ENCODE results near the gene SPATA45. TPM values are rescaled to one million over a fixed set of nuclear protein-coding genes. Genes with fewer than 3 reads are reported as not detected.

Gene SPATA45
- total and polyA plus RNA-seq, 2 of the 8 experiments (the other 6 are each of a cell fraction or from before 2014, with no cell fraction given): 0.21 to 0.65 TPM

- H3K4me3 ChIP-seq (ENCODE audit: extremely low read depth in 1 of 4, insufficient read depth in 2 of 4, low read depth in 3 of 4, low read length in 4 of 4): no peak overlapping the region
- no peak for DNase-seq (ENCODE audit: low read depth in 1 of 2, low spot score in 2 of 2)
- no peak overlapping the region for H3K23ac ChIP-seq (ENCODE audit: insufficient read length)
- H2BK120ac ChIP-seq (replicated peaks; ENCODE audit: low read depth, low read length): no peak overlapping the region
- no peaks in the 10 kb centered on the region for H3K9me3 ChIP-seq (ENCODE audit: insufficient read depth in 2 of 2, low read depth in 1 of 2, low read length in 1 of 2)
- no peaks in the 10 kb centered on the region for H3K79me1 ChIP-seq (ENCODE audit: low read depth, low read length)
- H4K91ac ChIP-seq (replicated peaks; ENCODE audit: insufficient read length, low read length): no peak overlapping the region
- H2BK5ac ChIP-seq (ENCODE audit: low read depth, low read length): no peak overlapping the region
- no peaks in the 10 kb centered on the region for H3K27me3 ChIP-seq (replicated peaks in 1 of 4; ENCODE audit: control insufficient read depth in 3 of 4, extremely low read depth in 1 of 4, insufficient read depth in 3 of 4, low read length in 3 of 4)
- no peak overlapping the region for H3K9ac ChIP-seq (replicated peaks in 1 of 4; ENCODE audit: extremely low read depth in 1 of 4, low read depth in 3 of 4, low read length in 3 of 4)
- FAIRE-seq: no peak
- H3K56ac ChIP-seq (replicated peaks; ENCODE audit: insufficient read length, low read depth, low read length): no peak overlapping the region
- peaks cover 2% of the 10 kb centered on the region; the same call in 1 of the 2 replicates for H3K23me2 ChIP-seq (ENCODE audit: low read depth, low read length)
- H2AFZ ChIP-seq (ENCODE audit: low read length): no peak overlapping the region
- H3K27ac ChIP-seq (ENCODE audit: low read depth, low read length): no peak overlapping the region
- peaks cover 0 to 19% (median 8%) of the 10 kb centered on the region in 4 experiments; a peak in 4 of 8 replicates for H3K36me3 ChIP-seq (ENCODE audit: control insufficient read depth in 2 of 4, insufficient read depth in 4 of 4, low read length in 3 of 4)
- 100% methylated on average over 1 of the region's 1 CpG; no CpG with 5 or more reads in 1 of the 2 experiments for WGBS, 2 experiments (ENCODE audit: extremely low coverage in 1 of 2, insufficient coverage in 1 of 2, insufficient read length in 1 of 2, insufficient replicate concordance in 2 of 2, low coverage in 1 of 2, low lambda C conversion rate in 2 of 2, missing lambda C conversion rate in 1 of 2)
- H2BK15ac ChIP-seq (ENCODE audit: low read length): no peak overlapping the region
- ChIA-PET POLR2A (ENCODE audit: partially characterized antibody) (interaction anchor here (1.1 to 2.1 kb wide), 4 partner anchors 10 to 66 kb away, joined by 3 to 5 read pairs (median 4); no protein-coding TSS in a partner anchor), CTCF (ENCODE audit: partially characterized antibody) (interaction anchor here (0.6 to 1.3 kb wide), 5 partner anchors 11 to 201 kb away, joined by 3 read pairs; no protein-coding TSS in a partner anchor)
- no peak overlapping the region for H3K18ac ChIP-seq (ENCODE audit: extremely low read depth, low read length)
- no peak overlapping the region for H2AK5ac ChIP-seq (ENCODE audit: low read depth, low read length)
- H2BK20ac ChIP-seq (ENCODE audit: low read length): no peak overlapping the region
- H3K4me2 ChIP-seq (ENCODE audit: insufficient read depth in 1 of 2, low read depth in 2 of 2, low read length in 2 of 2): no peak overlapping the region
- no peak overlapping the region for H2BK12ac ChIP-seq (ENCODE audit: low read depth, low read length)
- no peak overlapping the region for H3K4ac ChIP-seq (replicated peaks; ENCODE audit: insufficient read length, low read depth, low read length)
- H3K14ac ChIP-seq (ENCODE audit: insufficient read length): no peak overlapping the region
- H4K5ac ChIP-seq (ENCODE audit: insufficient read length, low read depth, low read length): no peak overlapping the region
- H4K20me1 ChIP-seq (replicated peaks in 1 of 2; ENCODE audit: control insufficient read depth in 1 of 2, insufficient read depth in 2 of 2, low read length in 2 of 2): no peaks in the 10 kb centered on the region
- no peak overlapping the region for H4K8ac ChIP-seq (ENCODE audit: extremely low read depth, insufficient read depth, low read length)
- H3K79me2 ChIP-seq (ENCODE audit: control insufficient read depth in 1 of 2, insufficient read depth in 2 of 2, low read length in 2 of 2): peaks cover 0 to 15% of the 10 kb centered on the region in 2 experiments; a peak in 2 of 4 replicates
- H3K4me1 ChIP-seq (replicated peaks in 1 of 4; ENCODE audit: control insufficient read depth in 3 of 4, insufficient read depth in 4 of 4, low read length in 3 of 4): peaks cover 0 to 4% (median 0%) of the 10 kb centered on the region in 4 experiments; a peak in 3 of 7 replicates
- TF ChIP-seq CREB1 (IDR thresholded peaks at IDR 0.05) (no peak), TEAD4 (IDR thresholded peaks at IDR 0.05; ENCODE audit: low read depth, low read length) (no peak), RFX5 (IDR thresholded peaks at IDR 0.05; ENCODE audit: borderline replicate concordance, low read depth, low read length) (no peak), ATF2 (IDR thresholded peaks at IDR 0.05; ENCODE audit: low read length) (no peak), CHD2 (IDR thresholded peaks at IDR 0.05; ENCODE audit: low read length) (no peak), EGR1 (IDR thresholded peaks at IDR 0.05; ENCODE audit: borderline replicate concordance, low read depth, low read length) (no peak), RBBP5 (IDR thresholded peaks at IDR 0.05; ENCODE audit: borderline replicate concordance, low read depth, low read length) (no peak), NRF1 (IDR thresholded peaks at IDR 0.05; ENCODE audit: low read depth, low read length) (no peak), POU5F1 (IDR thresholded peaks at IDR 0.05; ENCODE audit: low read depth, low read length) (no peak), SIN3A (conservative IDR thresholded peaks at IDR 0.05 in 1 of 2, IDR thresholded peaks at IDR 0.05 in 1 of 2; ENCODE audit: low read depth in 1 of 2, low read length in 2 of 2) (no peak), SP4 (IDR thresholded peaks at IDR 0.05; ENCODE audit: low read length) (no peak), CBX8 (IDR thresholded peaks at IDR 0.05; ENCODE audit: borderline replicate concordance, low read depth, low read length) (no peak), BRCA1 (IDR thresholded peaks at IDR 0.05; ENCODE audit: low read depth, low read length) (no peak)
Measured at GRCh38 chr1:212794561-212795014, 52.9 kb downstream of the SPATA45 start.

All from H1 (cell line).